GM12872 (cell line): ENCODE data around the gene RTL10.

Source experiments
- CTCF ChIP-seq: IDR thresholded peaks from 3 replicates; pipeline ENCODE4 v1.5.1; 2011; ENCODE audit warnings: low read depth, mild to moderate bottlenecking, low read length, moderate library complexity; ENCODE audit not compliant: insufficient read depth

Gene RTL10

GRCh38 chr22:19868773-19869471, 14.2 kb upstream of the RTL10 start:
- no peak for TF ChIP-seq CTCF

- no peak for TF ChIP-seq CTCF
Observed at GRCh38 chr22:19868333-19868732, 13.7 kb upstream of the RTL10 start.

DNA sequence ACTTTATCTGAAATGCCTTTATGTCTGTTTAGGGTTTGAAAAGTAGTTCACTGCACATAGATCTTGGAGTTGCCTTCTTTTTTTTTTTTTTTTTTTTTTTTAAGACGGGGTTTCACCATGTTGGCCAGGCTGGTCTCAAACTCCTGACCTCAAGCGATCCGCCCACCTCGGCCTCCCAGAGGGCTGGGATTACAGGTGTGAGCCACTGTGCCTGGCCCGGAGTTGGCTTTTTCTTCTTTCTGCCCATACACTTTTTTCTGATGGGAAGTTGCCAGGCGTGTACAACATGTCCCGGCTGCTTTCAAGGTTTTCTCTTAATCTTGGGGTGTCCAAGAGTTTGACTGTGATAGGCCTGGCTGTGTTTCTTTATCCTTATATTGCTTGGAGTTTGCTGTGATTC, 12.9 kb upstream of the RTL10 start:
- TF ChIP-seq CTCF, result no peak

- TF ChIP-seq CTCF, result no peak
Observed at GRCh38 chr22:19866665-19867009, 12.0 kb upstream of the RTL10 start.

GRCh38 chr22:19865141-19865829, 10.6 kb upstream of the RTL10 start:
- TF ChIP-seq CTCF, result no peak

- no peak for TF ChIP-seq CTCF
Observed at GRCh38 chr22:19864538-19865106, 9.9 kb upstream of the RTL10 start.

- TF ChIP-seq CTCF, result no peak
Observed at GRCh38 chr22:19863571-19863970, 8.9 kb upstream of the RTL10 start.
